ENCODE results near the gene CAMTA1. TPM values are rescaled to one million over a fixed set of nuclear protein-coding genes. Genes with fewer than 3 reads are reported as not detected.

The CAMTA1 gene
- total RNA-seq, 1 donor from 2014 or later, result 51.8 TPM

DNA sequence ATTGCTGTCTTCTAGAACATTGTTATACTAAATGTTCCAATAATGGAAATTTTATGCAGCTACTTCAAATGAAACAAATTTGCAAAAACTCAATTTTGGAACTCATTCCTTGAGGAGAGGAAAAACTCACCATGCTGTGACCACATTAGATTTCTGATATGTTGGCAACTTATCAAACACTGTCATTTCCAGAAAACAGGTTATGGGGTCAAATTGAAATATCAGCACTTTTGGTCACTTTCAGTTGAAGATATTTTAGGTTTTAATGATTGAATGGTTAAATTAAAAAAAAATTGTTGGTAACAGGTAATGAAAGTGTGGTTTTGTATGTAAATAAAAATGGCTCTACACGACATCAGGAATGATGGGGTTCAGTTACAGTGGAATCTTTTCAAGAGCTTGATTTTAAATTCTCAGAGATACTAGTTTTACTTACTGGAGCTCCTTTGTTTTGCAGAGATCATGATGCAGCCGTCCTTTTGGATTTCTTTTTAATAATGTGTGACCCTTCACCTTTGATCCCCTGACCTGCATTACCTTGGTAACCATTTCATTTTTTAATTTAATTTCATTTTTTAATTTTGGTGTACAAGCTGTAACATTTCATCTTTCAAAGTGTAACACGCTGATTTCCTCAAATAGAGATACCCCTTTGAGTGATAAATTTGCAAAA lies 86.2 kb downstream of the CAMTA1 start:
- DNase-seq (ENCODE audit: low spot score), result no peak

DNA sequence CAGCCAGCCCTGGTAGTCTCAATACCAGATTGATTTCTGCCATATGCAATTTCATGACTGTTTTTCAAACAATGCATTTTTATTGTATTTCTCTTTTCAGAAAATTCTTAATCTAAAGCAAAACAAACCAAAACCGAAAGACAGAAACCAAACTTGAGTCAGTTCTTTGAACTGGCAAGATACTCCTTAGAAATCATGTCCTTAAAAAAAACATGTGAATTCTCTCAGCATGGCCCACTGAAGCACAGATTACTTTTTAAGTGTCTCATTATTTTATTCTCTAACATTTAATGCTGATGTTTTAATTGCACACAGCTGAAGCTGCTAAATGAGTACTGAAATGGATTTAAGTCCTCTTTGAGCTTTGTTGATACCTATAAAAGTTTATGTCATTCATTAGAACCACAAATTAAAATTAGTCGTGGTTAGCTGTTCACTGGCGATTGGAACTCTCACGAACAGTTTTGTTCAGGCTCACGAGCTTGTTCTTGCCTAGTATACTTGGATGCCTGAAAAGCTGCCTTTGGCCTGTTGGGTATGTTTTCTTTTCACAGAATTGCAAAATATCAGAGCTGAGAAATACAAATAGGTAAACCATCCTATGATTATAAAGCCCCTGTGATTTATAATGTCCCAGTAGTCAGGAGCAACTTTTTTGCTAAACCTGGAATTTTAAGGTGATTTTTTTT lies 87.5 kb downstream of the CAMTA1 start:
- DNase-seq (ENCODE audit: low spot score), result no peak

DNA sequence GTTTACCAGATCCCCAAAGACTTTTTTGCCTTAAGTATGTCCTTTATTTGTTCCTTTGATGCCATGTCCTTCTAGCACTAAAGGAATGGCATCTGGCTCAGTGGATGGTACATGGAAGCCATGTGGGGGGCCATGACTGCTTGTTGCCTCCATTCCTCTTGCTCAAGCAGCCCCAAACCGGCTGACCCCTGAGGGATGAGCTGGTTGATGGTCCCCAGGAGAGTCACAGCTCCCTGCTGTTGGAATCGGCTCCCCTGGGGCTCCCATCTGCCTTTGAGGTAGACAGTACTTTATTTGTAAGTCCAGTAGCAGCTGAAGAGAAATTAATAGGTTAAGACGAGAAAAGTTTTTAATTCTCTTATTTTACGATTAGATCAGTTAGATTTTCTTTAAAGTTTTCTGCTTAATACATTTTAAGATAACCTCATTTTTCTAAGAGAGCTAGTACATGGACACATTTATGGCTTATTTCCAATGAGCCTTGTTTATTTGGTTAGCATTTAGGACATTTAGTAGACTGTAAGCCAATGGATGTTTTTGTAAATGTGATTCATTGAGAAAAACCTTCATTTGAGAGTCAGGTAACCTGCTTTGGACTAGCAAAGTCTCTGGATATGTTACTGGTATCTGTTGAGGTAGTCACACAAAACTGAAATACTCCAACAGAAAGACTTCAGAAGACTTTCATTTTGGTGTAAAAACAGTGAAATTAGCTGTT lies 88.2 kb downstream of the CAMTA1 start:
- DNase-seq (ENCODE audit: low spot score), result no peak

DNA sequence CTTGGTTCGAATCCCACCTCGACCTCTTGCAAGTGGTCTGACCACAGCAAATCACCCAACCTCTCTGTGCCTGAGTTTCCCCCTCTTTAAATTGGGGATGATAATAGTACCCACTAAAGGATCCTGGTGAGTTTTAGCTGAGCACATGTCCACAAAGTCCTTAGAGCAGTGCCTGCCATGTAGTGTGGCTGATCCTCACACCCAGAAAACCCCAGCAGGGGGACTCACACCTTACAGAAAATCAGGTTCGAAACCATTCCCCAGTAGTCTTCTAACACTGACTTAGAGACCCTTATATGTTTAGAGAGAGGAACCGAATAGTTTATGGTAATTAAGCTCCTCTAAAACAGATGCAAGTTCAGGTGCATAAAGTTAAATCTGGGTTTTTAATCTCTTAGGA lies 89.0 kb downstream of the CAMTA1 start:
- no peak for DNase-seq (ENCODE audit: low spot score)

DNA sequence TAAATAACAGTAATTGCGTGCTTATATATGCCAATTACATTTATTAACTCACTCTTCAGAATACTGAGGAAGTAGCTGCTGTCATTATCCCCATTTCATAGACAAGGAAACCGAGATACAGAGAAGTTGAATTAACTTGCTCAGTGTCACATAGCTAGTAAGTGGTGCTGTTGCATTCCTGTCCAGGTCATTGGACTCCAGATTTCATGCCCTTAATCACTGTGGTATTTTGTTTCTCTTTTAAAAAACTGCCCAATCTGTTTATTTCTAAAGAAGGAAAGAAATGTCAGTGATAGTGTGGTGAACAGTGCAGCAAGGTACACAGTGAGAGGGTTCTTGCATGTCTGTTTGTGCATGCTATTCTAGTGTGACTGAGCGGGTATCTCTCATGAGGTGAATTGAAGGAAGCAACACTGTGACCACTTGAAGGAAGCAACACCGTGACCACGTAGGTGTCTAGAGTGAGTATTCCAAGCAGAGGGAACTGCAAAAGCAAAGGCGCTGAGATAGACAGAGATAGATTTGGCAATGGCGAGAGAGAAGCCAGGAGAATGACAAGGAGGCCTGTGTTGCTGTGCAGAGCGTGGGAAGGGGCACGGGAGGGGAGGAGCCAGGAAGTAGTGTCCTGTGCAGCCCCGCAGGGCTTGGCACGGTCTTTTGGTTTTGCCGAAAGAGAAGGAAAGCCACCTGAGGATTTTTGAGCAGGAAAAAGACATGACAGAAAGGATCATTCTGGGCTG lies 95.9 kb downstream of the CAMTA1 start:
- DNase-seq (ENCODE audit: low spot score), result no peak

DNA sequence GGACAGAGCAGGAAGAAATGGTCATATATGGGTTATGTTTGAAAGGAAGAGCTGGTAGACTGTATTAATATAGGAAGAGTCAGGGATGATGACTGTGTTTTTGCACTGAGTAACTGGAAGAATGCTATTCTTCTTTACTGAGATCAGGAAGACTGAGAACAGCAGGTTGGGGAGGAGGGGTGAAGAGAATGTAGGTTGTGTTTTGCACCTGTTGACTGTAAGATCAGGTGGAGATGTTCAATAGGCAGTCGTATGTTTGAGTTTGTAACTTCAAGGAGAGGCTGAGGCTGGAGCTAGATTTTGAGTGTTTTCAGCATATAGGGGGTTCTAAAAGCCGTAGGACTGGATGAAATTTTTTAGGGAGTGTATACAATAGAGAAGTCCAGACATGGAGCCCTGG lies 97.2 kb downstream of the CAMTA1 start:
- no peak for DNase-seq (ENCODE audit: low spot score)

DNA sequence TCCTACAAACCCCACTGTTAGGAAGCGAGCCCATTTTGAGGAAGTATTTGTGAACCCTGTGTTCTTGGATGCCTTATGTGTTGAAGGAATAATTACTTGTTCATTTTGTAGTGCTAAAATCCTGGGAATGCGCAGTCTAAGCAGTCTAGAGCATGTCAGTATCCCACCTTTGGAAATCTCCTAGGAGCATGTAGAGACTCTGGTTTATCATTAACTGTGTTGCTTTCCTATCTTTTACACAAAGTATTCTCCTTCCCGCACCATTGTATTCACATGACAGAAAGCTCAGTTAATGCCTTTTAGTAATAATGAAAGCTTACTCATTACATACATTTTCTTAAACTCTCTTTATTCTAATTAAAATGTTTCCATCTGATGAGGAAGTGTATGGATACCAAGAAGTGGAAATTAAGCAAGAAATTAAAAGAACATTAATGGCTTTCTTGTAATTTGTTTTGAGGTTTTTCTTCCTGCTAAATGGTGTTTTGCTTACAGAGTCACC lies 99.4 kb downstream of the CAMTA1 start:
- no peak for DNase-seq (ENCODE audit: low spot score)

DNA sequence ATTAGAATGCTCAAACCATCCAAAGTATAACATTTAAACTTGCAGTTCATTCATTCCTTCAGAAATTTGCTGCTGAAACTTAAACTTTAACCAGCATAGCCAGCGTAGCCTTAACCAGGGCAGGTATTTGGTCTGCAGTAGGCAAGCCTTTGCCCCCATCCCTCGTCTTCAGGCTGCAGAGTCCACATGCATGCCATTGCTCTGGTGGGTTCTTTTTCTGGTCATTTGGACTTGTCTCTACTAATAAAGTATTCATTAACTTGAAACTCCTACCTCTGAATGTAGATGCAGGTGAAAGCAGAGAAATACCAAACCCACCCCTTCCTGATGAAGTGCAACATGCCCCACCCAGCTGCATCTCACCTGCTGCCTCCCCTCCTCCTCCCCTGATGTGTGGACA lies 100.2 kb downstream of the CAMTA1 start:
- no peak for DNase-seq (ENCODE audit: low spot score)

DNA sequence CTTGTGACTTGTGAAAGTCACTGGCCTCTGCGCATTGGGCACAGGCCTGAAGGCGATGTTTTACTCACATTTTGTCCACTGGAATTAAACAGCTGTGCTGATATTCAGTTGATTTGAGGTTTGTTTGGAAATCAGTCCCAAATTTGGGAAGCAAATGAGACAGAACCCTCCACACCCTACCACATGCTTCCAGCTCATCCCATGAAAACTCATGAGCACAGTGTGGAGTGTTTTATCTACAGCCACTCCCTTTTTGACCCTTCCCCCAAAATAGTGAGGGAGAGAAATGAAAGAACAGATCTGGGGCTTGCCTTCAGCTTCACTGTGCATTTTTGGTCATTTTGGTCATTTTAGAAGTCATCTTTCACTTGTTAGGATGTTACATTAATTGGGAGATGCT lies 101.3 kb downstream of the CAMTA1 start:
- no peak for DNase-seq (ENCODE audit: low spot score)

DNA sequence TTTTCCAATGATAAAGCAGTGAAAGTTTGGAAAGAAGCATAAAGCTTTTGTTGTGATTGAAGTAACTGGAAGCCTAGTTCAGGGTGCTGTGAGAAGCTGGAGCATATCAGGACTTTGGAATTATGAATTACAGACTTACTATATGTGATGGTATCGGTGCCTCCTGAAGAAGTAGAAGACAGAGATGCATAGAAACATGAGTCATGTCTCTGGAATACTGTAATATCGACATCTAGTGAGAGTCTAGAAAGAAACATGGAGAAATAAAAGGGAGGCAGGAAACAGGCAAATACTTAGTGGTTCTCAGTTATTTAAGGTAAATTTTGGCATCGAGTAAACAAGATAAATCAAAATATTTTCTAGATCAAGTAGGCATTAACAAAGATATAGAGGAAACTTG lies 103.0 kb downstream of the CAMTA1 start:
- no peak for DNase-seq (ENCODE audit: low spot score)

DNA sequence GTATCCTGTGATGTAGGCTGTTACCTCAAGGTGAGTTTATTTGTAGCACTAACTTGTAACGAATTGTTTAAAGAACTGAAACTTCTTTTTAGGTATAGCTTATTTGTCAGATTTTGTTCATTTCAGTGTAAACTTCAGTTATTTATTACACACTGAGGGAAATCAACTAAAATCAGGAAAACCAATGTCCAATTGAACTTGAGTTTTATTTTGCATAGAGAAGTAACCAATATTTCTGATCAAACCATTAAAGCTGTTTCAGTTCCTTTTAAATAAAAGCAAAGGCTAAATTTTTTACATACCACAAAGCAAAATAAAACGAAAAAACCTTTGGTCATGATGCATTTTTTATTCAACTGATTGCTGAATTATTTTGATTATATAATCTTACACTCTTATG lies 103.6 kb downstream of the CAMTA1 start:
- no peak for DNase-seq (ENCODE audit: low spot score)

DNA sequence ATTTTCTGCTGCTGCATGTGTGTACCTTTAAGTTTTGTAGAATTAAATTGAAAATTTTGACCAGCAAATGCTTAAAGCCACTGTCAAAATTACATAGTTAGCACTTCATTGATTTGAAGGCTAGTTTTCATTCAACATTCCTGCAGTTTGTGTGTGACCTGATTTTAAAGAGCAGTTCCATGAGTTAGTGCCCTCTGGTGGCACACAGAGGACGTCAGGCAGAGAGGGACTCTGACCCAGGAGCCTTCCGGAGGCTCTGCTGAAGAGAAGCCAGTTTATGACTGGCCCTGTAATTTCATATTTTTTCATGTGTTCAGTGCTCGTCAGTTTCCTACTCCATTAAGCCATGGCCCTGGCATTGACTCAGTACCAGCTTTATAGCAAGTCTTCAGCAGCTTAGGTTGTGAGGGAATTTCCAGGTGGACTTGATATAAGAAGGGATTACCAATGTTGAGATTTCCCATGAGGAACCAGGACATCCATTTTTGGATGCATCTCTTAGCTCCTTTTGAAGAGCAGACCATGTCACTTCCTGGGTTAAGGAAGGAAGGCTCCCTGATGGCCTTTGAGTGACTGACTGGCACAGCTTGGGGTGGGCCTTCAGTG lies 104.7 kb downstream of the CAMTA1 start:
- no peak for DNase-seq (ENCODE audit: low spot score)

DNA sequence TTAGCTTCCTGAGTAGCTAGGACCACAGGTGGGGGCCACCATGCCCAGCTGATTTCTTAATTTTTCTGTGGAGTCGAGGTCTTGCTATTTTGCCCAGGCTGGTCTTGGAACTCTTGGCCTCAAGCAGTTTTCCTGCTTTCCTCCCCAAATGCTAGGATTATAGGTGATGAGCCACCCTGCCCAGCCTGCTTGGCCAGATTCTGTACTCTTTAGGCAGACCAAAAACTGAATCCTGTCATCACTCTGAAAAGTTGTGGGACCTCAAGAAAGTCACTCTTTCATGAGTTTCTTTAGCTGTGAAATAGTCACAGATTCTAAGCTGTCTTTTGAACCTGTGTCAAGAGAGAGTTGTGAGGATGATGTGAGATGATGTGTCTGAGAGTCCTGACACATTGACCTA lies 105.4 kb downstream of the CAMTA1 start:
- no peak for DNase-seq (ENCODE audit: low spot score)

DNA sequence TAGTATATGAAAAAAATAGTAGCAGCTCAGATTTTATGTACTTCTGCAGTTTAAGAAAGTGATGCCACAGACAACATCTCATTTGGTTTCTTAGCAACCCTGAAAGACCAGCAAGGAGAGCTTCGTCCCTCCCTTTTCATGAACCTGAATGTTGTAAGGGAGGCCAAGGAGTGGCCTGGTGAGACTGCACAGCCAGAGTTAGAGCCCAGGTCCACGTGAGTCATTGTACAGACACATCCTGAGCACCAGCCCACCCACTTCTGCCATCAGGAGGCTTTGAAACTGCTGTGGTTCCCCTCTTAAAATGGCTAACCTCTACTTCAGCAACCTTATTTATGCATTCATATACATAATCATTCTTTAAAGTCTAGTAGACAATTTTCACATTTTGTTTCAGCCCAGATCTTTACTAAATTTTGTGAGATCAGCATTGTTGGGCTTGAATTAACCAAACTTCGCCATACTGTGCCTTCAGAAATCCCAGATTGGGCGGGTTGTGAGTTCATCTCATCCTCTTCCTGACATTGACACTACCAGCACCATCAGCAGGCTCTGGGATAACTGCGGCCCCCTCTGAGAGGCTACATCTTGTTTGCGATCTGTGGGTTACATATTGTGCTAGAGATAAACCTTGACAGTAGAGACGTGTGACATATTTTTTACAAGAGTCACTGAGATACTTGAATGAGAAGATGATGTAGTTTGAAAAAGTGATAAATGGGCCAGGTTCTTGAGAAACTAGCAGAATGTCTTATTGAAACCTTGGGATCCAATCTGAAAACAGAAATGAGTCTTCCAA lies 106.7 kb downstream of the CAMTA1 start:
- DNase-seq (ENCODE audit: low spot score), result no peak

DNA sequence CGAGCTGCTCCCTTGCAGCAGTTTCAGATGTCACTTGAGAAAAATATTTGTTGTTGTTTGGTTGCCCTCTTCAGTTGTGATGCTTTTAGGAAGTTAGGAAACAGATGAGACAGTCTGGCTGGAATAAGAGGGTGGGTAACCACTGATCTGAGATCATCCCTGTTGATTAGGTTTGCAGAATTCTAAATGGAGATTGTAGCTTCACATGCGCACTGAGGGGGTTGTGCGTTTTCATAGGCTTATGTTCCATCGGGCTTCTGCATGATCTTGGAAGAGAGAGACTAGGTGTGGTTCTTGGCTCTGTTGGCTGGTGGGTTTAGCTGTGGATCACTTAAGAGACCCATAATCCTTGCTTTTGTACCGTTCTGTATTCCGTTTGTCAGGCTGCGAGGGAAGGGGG lies 108.1 kb downstream of the CAMTA1 start:
- DNase-seq (ENCODE audit: low spot score), result no peak

DNA sequence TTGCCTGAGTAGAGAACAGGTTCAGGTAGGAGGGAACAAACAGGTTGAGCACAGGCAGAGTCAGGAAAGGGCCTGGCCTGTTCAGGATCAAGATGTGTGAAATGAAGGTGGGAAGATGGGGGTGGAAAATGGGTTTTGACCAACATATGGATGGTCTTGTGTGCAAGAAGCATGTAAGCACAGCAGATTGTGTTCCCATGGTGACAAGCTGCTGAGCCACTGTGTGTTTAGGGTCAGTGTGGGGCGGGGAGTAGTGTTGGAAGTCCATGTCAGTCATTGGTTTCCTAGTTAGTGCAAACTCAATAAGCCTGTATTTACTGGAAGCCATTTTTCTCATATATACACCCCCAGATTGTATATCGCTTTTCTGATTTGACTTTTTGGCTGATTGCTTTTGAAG lies 111.9 kb downstream of the CAMTA1 start:
- no peak for DNase-seq (ENCODE audit: low spot score)

DNA sequence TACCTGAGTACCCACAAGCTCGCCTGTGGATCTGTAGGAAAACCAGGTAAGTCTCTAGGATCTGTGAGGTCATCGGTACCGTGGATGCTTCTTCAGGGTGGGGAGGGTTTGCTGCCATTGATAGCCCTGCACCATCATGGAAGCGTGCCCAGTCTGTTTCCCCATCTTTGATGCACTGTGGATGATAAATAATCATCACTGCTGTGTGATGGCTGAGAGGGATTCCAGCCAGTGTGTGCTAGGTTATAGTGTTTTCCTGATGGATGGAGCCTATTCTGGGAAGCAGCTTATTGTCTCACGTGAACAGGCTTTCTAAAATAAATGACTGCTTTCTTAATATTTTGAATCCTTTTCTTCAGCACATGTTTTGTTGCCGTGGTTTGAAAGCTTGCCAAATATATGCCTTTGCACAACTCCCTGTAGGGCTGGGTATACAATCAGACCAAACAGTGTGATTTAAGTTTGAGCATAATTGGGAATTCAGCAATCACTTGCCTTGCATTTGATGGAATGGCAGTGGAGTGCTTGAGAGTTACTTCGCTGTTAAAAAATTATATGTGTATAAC lies 113.8 kb downstream of the CAMTA1 start:
- DNase-seq (ENCODE audit: low spot score), result no peak

DNA sequence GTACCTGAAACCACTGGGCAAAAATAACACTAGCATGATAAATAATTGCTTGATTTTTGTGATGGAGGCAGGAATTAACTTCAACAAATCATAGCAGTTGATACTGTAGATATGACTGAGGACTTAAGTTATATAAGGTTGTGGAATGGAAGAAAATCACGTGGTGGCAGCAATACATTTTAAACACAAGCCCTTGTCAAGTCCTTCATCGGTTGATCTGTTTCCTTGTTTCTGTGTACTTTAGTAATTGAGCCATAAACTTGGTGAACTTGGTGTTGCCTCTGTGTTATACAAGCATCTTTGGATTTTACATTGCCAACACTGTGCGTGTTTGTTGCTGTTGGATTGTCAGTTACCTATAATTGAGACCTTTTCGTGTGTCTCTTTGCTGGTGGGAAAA lies 114.4 kb downstream of the CAMTA1 start:
- no peak for DNase-seq (ENCODE audit: low spot score)

DNA sequence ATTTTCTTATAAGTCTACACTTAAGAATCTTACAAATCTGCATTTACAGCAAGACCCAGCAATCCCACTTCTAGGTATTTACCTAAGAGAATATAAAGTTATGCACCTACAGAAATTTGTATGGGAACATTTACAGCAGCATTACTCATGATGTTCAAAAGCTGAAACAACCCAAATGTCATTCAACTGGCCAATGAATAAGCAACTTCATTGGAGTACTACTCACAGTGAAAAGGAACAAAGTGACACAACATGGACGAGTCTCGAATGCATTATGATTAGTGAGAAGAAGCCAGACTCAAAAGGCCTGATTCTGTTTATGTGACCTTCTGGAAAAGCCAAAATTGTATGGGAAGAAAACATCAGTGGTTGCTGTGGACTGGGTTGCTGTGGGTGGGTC lies 116.9 kb downstream of the CAMTA1 start:
- DNase-seq (ENCODE audit: low spot score), result no peak

All from mesenteric fat pad (tissue), 1 donor.